BE2C (cell line): ENCODE measurements around the gene TAPBPL. TPM values are rescaled to one million over a fixed set of nuclear protein-coding genes. Genes with fewer than 3 reads are reported as not detected.

Experiments
- DNase-seq: peaks from one replicate; pipeline ENCODE4 v3.0.0-alpha.2; 2020
- H3K27me3 ChIP-seq: fragments of 250-450 bp; sonication (Bioruptor Pico); 2 replicates; pipeline ENCODE4 v1.5.1; 2020; ENCODE audit warnings: mild to moderate bottlenecking
- H3K36me3 ChIP-seq: fragments of 250-450 bp; sonication (Bioruptor Pico); 2 replicates; pipeline ENCODE4 v1.5.1; 2020; ENCODE audit warnings: mild to moderate bottlenecking
- H3K4me1 ChIP-seq: fragments of 250-450 bp; sonication (Bioruptor Pico); 2 replicates; pipeline ENCODE4 v1.5.1; 2020
- H3K4me3 ChIP-seq: 2 replicates; pipeline ENCODE4 v1.5.1; 2011; ENCODE audit warnings: low read depth, low read length
- H3K9me3 ChIP-seq: fragments of 250-450 bp; sonication (Bioruptor Pico); 2 replicates; pipeline ENCODE4 v1.5.1; 2020
- polyA plus RNA-seq: library from polyadenylated mRNA; unstranded; fragments of >200 nt; gene quantifications from one replicate; pipeline ENCODE4 v1.2.1, GENCODE V29; 2012; ENCODE audit warnings: low read depth, missing spikeins; ENCODE audit not compliant: insufficient read length, insufficient read depth
- TF ChIP-seq, protein P1 (sequence below): IDR thresholded peaks from 2 replicates; pipeline ENCODE4 v1.5.1; 2012; ENCODE audit warnings: mild to moderate bottlenecking, low read depth, low read length

TAPBPL gene, protein sequence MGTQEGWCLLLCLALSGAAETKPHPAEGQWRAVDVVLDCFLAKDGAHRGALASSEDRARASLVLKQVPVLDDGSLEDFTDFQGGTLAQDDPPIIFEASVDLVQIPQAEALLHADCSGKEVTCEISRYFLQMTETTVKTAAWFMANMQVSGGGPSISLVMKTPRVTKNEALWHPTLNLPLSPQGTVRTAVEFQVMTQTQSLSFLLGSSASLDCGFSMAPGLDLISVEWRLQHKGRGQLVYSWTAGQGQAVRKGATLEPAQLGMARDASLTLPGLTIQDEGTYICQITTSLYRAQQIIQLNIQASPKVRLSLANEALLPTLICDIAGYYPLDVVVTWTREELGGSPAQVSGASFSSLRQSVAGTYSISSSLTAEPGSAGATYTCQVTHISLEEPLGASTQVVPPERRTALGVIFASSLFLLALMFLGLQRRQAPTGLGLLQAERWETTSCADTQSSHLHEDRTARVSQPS
- 9.8 TPM for polyA plus RNA-seq

DNA sequence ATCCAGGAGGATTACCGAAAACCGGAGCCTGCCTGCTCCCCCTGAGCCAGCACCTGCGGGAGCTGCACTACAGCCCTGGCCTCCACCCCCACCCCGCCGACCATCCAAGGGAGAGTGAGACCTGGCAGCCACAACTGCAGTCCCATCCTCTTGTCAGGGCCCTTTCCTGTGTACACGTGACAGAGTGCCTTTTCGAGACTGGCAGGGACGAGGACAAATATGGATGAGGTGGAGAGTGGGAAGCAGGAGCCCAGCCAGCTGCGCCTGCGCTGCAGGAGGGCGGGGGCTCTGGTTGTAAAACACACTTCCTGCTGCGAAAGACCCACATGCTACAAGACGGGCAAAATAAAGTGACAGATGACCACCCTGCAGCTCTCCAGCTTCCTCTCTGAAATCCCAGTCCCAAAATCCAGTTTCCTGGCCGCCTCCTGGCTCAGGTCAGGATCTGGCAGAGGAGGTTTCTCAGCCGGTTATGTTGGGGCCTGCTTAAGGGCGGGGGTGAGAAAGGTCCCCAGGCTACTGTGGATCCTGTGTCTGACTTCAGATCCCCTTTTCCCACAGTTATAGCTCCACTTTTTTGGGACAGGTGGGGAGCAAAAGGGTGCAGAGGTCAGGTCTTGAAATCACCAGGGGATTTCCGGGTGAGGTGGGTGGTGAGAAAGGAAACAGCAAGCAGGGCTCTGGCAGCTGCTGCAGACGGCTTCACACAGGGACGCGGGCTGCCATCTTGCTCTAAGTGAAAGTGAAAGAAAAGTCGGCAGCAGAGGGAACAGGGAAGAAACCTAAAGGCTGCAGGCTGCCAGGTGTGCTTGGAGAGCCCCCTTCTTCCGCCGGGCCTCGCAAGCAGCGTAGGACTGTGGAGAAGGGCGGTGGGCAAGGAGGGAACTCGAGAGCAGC, at the start of gene TAPBPL:
TAPBPL (plus strand) TSS at position 695 of the 897 bp plus-strand sequence. CDS start 207 bp downstream, outside the sequence.
- Histone ChIP-seq H3K4me3 (peak within 1 kb of the TSS; percentile 91), H3K27me3 (no peaks in the 10 kb centered on the region), H3K36me3 (no peaks in the 10 kb centered on the region; the same call in 1 of the 2 replicates), H3K9me3 (no peaks in the 10 kb centered on the region), H3K4me1 (peaks cover 12% of the 10 kb centered on the region)
- DNase-seq: peak; percentile 91
- TF ChIP-seq, protein P1, sequence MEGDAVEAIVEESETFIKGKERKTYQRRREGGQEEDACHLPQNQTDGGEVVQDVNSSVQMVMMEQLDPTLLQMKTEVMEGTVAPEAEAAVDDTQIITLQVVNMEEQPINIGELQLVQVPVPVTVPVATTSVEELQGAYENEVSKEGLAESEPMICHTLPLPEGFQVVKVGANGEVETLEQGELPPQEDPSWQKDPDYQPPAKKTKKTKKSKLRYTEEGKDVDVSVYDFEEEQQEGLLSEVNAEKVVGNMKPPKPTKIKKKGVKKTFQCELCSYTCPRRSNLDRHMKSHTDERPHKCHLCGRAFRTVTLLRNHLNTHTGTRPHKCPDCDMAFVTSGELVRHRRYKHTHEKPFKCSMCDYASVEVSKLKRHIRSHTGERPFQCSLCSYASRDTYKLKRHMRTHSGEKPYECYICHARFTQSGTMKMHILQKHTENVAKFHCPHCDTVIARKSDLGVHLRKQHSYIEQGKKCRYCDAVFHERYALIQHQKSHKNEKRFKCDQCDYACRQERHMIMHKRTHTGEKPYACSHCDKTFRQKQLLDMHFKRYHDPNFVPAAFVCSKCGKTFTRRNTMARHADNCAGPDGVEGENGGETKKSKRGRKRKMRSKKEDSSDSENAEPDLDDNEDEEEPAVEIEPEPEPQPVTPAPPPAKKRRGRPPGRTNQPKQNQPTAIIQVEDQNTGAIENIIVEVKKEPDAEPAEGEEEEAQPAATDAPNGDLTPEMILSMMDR: no peak

- Histone ChIP-seq H3K9me3 (no peaks in the 10 kb centered on the region), H3K36me3 (no peaks in the 10 kb centered on the region), H3K27me3 (no peaks in the 10 kb centered on the region), H3K4me3 (no peak overlapping the region), H3K4me1 (no peaks in the 10 kb centered on the region)
- DNase-seq: no peak
- TF ChIP-seq, protein P1: no peak
Measured at GRCh38 chr12:6404390-6404789, 47.5 kb upstream of the TAPBPL start.

GRCh38 chr12:6405963-6406362, 45.9 kb upstream of the TAPBPL start:
- DNase-seq: no peak
- Histone ChIP-seq H3K27me3 (no peaks in the 10 kb centered on the region), H3K36me3 (no peaks in the 10 kb centered on the region), H3K4me1 (no peaks in the 10 kb centered on the region), H3K4me3 (no peak overlapping the region), H3K9me3 (no peaks in the 10 kb centered on the region)
- TF ChIP-seq, protein P1: no peak

GRCh38 chr12:6407236-6407954, 44.4 kb upstream of the TAPBPL start:
- Histone ChIP-seq H3K4me1 (no peaks in the 10 kb centered on the region), H3K27me3 (no peaks in the 10 kb centered on the region), H3K9me3 (no peaks in the 10 kb centered on the region), H3K4me3 (no peak overlapping the region), H3K36me3 (no peaks in the 10 kb centered on the region)
- DNase-seq: no peak
- TF ChIP-seq, protein P1: no peak

GRCh38 chr12:6416596-6416995, 35.2 kb upstream of the TAPBPL start:
- TF ChIP-seq, protein P1: no peak
- DNase-seq: no peak
- no peaks in the 10 kb centered on the region for H3K4me1 ChIP-seq
- peaks cover 3% of the 10 kb centered on the region; the same call in 1 of the 2 replicates for H3K9me3 ChIP-seq
- H3K4me3 ChIP-seq: no peak overlapping the region
- no peaks in the 10 kb centered on the region for H3K36me3 ChIP-seq
- H3K27me3 ChIP-seq: no peaks in the 10 kb centered on the region; the same call in 1 of the 2 replicates
